Measurements from ENCODE around the gene ZC3HAV1. TPM values are rescaled to one million over a fixed set of nuclear protein-coding genes. Genes with fewer than 3 reads are reported as not detected.

Gene ZC3HAV1
- total and polyA plus RNA-seq, 9 of the 15 experiments (the other 6 are each of a cell fraction or from before 2014, with no cell fraction given), result 11.9 to 40.5 (median 23.9) TPM

GRCh38 chr7:139043823-139044812, 65.4 kb downstream of the ZC3HAV1 start (continued):
- TF ChIP-seq ZNF318 (IDR thresholded peaks at IDR 0.05; ENCODE audit: borderline replicate concordance in 1 of 2, low read depth in 1 of 2) (peak; percentile 94 to 95), CHD1 (IDR thresholded peaks at IDR 0.05; ENCODE audit: low read length) (no peak), MTA2 (IDR thresholded peaks at IDR 0.05; ENCODE audit: low read depth) (peak; percentile 86), PHF8 (IDR thresholded peaks at IDR 0.05; ENCODE audit: borderline replicate concordance, low read length) (no peak), CUX1 (CRISPR knock-in tag; IDR thresholded peaks at IDR 0.05) (peak; percentile 76), ZBTB7A (IDR thresholded peaks at IDR 0.05; ENCODE audit: borderline replicate concordance, control insufficient read depth, low read depth, low read length) (no peak)

Measured in K562 (cell line).